Peyer's patch (tissue), 4 donors: ENCODE measurements around the gene PTPN9. TPM values are rescaled to one million over a fixed set of nuclear protein-coding genes. Genes with fewer than 3 reads are reported as not detected.
"Not testable (repeated sequence)": the region's sequence is repeated elsewhere in the genome, so short reads cannot be mapped to it uniquely, and the experiment has no call there.

Experiments
- DNase-seq, 3 donors: peaks; one replicate each; pipeline ENCODE4 v3.0.0-alpha.2; 2017 to 2019
- H3K27ac ChIP-seq, 4 donors: fragments of 200-600 bp; sonication (generic); one replicate each; pipeline ENCODE4 v1.5.1; 2016 to 2019
- H3K27me3 ChIP-seq, 2 donors: fragments of 200-600 bp; sonication (generic); one replicate each; pipeline ENCODE4 v1.5.1; 2019
- H3K36me3 ChIP-seq, 3 donors: fragments of 200-600 bp; sonication (generic); one replicate each; pipeline ENCODE4 v1.5.1; 2016 to 2019
- H3K4me1 ChIP-seq, 4 donors: fragments of 200-600 bp; sonication (generic); one replicate each; pipeline ENCODE4 v1.5.1; 2016 to 2019
- H3K4me3 ChIP-seq, 4 donors: fragments of 200-600 bp; sonication (generic); 1 replicate in 3 of 4; 2 replicates in 1 of 4; pipeline ENCODE4 v1.5.1; 2016 to 2019; ENCODE audit warnings: mild to moderate bottlenecking in 1 of 4
- H3K9me3 ChIP-seq, 4 donors: fragments of 200-600 bp; sonication (generic); one replicate each; pipeline ENCODE4 v1.5.1; 2016 to 2019; ENCODE audit warnings: mild to moderate bottlenecking in 1 of 4
- POLR2A ChIP-seq, 2 donors: fragments of 450-650 bp; IDR thresholded peaks; one replicate each; pipeline ENCODE4 v1.5.1; 2017; ENCODE audit warnings: antibody characterized with exemption in 2 of 2, mild to moderate bottlenecking in 2 of 2, moderate library complexity in 2 of 2
- total RNA-seq, 4 donors: library from RNA; depleted of rRNA; stranded (reverse); fragments of >200 nt; gene quantifications; one replicate each; pipeline ENCODE4 v1.1.0, GENCODE V29; 2016
- TF ChIP-seq, protein P1 (sequence below), 6 experiments: fragments of 450-650 bp in 4 of 6; fragments of 200-600 bp in 2 of 6; sonication (generic) in 1 of 6; IDR thresholded peaks; one replicate each; pipeline ENCODE4 v1.5.1; 2017 to 2019; ENCODE audit warnings: antibody characterized with exemption in 6 of 6, mild to moderate bottlenecking in 3 of 6, moderate library complexity in 1 of 6

The PTPN9 gene
- total RNA-seq, 4 donors from 2014 or later = 17.3 to 33.0 (median 28.5) TPM

DNA sequence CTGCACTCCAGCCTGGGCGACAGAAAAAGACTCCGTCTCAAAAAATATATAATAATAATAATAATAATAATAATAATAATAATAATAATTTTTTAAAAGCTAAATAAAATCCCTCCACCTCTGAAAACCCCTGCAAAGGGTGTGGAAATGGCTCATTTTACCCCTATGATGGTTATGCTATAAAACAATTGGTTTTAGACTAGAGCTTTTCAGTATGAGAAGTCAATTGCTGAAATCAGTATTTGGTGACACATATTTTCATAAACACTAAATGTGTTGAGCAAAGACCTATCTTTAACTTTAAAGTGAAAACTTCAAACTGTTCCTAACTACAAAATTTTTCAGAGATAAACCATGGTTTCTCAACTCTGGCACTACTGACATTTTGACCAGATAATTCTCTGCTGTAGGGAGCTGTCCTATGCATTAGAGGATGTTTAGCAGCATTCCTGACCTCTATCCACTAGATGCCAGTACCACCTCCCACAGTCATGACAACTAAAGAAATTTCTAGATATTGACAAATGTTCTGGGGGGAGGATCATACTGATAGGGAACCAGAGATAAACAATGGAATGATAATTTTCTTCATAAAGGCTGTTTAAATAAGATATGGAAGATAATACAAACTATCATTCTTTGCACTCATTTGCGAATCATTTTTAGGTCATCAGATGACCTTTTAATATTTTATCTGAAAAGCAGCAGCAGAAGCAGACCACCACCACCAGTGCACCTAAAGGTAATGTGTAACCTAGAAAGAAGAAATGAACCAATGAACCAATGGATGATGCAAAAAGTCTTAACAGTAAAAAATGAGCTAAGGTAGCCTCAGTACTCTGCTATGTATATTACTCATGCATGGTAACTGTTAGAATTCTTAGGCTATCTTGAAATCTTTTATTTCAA lies 13.8 kb downstream of the PTPN9 start:
- no peaks in the 10 kb centered on the region for H3K4me1 ChIP-seq
- H3K27me3 ChIP-seq = no peaks in the 10 kb centered on the region
- DNase-seq = no peak
- H3K4me3 ChIP-seq = no peak overlapping the region
- no peaks in the 10 kb centered on the region for H3K9me3 ChIP-seq
- no peak overlapping the region for H3K27ac ChIP-seq
- H3K36me3 ChIP-seq = no peaks in the 10 kb centered on the region
- TF ChIP-seq POLR2A (IDR thresholded peaks at IDR 0.05) = no peak
- TF ChIP-seq, protein P1, sequence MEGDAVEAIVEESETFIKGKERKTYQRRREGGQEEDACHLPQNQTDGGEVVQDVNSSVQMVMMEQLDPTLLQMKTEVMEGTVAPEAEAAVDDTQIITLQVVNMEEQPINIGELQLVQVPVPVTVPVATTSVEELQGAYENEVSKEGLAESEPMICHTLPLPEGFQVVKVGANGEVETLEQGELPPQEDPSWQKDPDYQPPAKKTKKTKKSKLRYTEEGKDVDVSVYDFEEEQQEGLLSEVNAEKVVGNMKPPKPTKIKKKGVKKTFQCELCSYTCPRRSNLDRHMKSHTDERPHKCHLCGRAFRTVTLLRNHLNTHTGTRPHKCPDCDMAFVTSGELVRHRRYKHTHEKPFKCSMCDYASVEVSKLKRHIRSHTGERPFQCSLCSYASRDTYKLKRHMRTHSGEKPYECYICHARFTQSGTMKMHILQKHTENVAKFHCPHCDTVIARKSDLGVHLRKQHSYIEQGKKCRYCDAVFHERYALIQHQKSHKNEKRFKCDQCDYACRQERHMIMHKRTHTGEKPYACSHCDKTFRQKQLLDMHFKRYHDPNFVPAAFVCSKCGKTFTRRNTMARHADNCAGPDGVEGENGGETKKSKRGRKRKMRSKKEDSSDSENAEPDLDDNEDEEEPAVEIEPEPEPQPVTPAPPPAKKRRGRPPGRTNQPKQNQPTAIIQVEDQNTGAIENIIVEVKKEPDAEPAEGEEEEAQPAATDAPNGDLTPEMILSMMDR (IDR thresholded peaks at IDR 0.05) = no peak

DNA sequence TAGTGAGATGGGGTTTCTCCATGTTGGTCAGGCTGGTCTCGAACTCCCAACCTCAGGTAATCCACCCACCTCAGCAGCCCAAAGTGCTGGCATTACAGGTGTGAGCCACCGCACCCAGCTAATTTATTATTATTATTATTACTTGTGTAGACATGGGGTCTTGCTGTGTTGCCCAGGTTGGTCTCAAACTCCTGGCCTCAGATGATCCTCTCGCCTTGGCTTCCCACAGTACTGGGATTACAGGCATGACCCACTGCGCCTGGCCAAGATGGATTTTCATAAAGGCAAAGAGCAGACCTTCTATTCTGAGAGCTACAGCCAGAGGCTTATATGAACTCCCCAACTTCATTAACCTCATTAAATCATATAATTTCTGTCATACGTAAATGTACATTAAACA lies 17.2 kb downstream of the PTPN9 start:
- no peaks in the 10 kb centered on the region for H3K9me3 ChIP-seq
- H3K27me3 ChIP-seq = no peaks in the 10 kb centered on the region
- no peak for TF ChIP-seq POLR2A (IDR thresholded peaks at IDR 0.05)
- TF ChIP-seq, protein P1 (IDR thresholded peaks at IDR 0.05) = no peak
- no peaks in the 10 kb centered on the region for H3K36me3 ChIP-seq
- no peaks in the 10 kb centered on the region for H3K4me1 ChIP-seq
- DNase-seq = peak in 1 of 3 donors; percentile 19
- H3K27ac ChIP-seq = no peak overlapping the region
- H3K4me3 ChIP-seq = no peak overlapping the region

DNA sequence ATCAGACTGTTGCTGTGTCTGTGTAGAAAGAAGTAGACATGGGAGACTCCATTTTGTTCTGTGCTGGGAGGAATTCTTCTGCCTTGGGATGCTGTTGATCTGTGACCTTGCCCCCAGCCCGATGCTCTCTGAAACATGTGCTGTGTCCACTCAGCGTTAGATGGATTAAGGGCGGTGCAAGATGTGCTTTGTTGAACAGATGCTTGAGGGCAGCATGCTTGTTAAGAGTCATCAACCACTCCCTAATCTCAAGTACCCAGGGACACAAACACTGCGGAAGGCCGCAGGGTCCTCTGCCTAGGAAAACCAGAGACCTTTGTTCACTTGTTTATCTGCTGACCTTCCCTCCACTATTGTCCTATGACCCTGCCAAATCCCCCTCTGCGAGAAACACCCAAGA lies 19.8 kb downstream of the PTPN9 start:
- H3K9me3 ChIP-seq, H3K4me1 ChIP-seq, H3K4me3 ChIP-seq, H3K27ac ChIP-seq, H3K27me3 ChIP-seq, H3K36me3 ChIP-seq: not testable (repeated sequence)
- peak in 1 of 3 donors; percentile 28 for DNase-seq

DNA sequence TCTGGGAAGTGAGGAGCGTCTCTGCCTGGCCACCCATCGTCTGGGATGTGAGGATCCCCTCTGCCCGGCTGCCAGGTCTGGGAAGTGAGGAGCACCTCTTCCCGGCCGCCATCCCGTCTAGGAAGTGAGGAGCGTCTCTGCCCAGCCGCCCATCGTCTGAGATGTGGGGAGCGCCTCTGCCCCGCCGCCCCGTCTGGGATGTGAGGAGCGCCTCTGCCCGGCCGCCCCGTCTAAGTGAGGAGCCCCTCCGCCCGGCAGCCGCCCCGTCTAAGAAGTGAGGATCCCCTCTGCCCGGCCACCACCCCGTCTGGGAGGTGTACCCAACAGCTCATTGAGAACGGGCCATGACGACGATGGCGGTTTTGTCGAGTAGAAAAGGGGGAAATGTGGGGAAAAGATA lies 20.2 kb downstream of the PTPN9 start:
- DNase-seq = peak in 1 of 3 donors; percentile 10
- H3K4me1 ChIP-seq = not testable (repeated sequence)

DNA sequence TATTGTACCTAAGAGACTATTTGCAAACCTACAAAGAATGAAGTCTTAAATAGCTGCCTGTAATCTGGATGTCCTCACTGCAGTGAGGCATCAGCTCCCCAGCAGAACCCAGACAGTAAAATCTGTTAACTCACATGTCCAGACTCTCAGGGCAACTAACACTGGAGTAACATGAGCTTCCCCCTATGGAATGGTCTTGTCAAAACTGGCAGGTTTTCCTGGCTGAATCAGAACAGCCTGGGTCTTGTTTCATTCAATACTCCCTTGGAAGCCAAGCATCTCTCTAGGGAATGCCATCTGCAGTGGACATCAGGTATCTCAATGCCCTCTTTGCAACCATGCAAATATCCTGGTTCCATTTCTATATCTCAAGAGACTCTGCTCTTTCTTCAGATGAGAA lies 24.4 kb downstream of the PTPN9 start:
- H3K9me3 ChIP-seq = no peaks in the 10 kb centered on the region
- H3K4me1 ChIP-seq = no peaks in the 10 kb centered on the region
- TF ChIP-seq, protein P1 (IDR thresholded peaks at IDR 0.05) = no peak
- TF ChIP-seq POLR2A (IDR thresholded peaks at IDR 0.05) = no peak
- H3K27me3 ChIP-seq = no peaks in the 10 kb centered on the region
- H3K27ac ChIP-seq = no peak overlapping the region
- no peaks in the 10 kb centered on the region for H3K36me3 ChIP-seq
- DNase-seq = no peak
- no peak overlapping the region for H3K4me3 ChIP-seq

More for the DNA sequence above, 20.2 kb downstream of the PTPN9 start:
- not testable (repeated sequence) for H3K27me3 ChIP-seq, H3K27ac ChIP-seq, H3K4me3 ChIP-seq, H3K9me3 ChIP-seq, H3K36me3 ChIP-seq

DNA sequence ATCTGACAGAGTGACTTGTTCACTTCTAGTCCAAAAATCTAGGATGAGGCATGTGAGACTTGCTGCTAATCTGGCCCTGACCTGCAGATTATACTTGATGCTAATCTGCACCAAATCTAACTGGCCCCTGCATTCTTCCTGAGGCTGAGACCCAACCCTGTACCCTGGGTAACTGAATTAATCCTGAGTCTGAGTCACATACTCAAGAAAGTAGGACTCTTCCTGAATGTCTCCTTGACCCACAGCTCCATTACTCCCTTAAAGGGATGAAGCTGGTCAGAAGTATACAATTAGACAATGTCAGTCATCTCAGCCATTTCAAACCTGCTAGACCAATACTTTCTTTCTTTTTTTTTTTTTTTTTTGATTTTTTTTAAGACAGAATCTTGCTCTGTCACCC lies 25.5 kb downstream of the PTPN9 start:
- Histone ChIP-seq H3K4me3 (no peak overlapping the region), H3K9me3 (no peaks in the 10 kb centered on the region), H3K4me1 (no peaks in the 10 kb centered on the region), H3K27ac (no peak overlapping the region), H3K36me3 (no peaks in the 10 kb centered on the region), H3K27me3 (no peaks in the 10 kb centered on the region)
- TF ChIP-seq, protein P1 (IDR thresholded peaks at IDR 0.05) = no peak
- no peak for TF ChIP-seq POLR2A (IDR thresholded peaks at IDR 0.05)
- DNase-seq = no peak
